Upper lobe of right lung (tissue), 1 donor: Measurements from ENCODE around the gene HLA-DQB1. TPM values are rescaled to one million over a fixed set of nuclear protein-coding genes. Genes with fewer than 3 reads are reported as not detected.
A peak's percentile ranks its signal among the peaks of the same experiment; 100 is the strongest.

ENCODE experiments used
- ATAC-seq: fragments of 200-7000 bp; cut with Tn5 transposase; one replicate; pipeline ENCODE4 v1.9.1; 2020; ENCODE audit warnings: mild to moderate bottlenecking, moderate library complexity
- DNase-seq: peaks from one replicate; pipeline ENCODE4 v3.0.0-alpha.2; 2020
- H3K27ac ChIP-seq: fragments of 200-600 bp; one replicate; pipeline ENCODE4 v1.8.0; 2022
- H3K27me3 ChIP-seq: fragments of 200-600 bp; one replicate; pipeline ENCODE4 v1.8.0; 2022; ENCODE audit warnings: mild to moderate bottlenecking
- H3K36me3 ChIP-seq: fragments of 200-600 bp; one replicate; pipeline ENCODE4 v1.8.0; 2022
- H3K4me1 ChIP-seq: fragments of 200-600 bp; one replicate; pipeline ENCODE4 v1.8.0; 2022
- H3K4me3 ChIP-seq: fragments of 200-600 bp; one replicate; pipeline ENCODE4 v1.8.0; 2022; ENCODE audit warnings: mild to moderate bottlenecking
- H3K9me3 ChIP-seq: fragments of 200-600 bp; one replicate; pipeline ENCODE4 v1.8.0; 2022
- intact Hi-C: fragments of 100-400 bp; cut with DNase I; formaldehyde crosslinking; loops from one replicate; pipeline ENCODE4 v1.11.0; 2022
- total RNA-seq: library from RNA; stranded (reverse); fragmentation: NEBNext Ultra II Directional; extraction: Animal tissue kit (Norgen Biotek cat#: 25700); gene quantifications from one replicate; pipeline ENCODE4 v1.2.1, GENCODE V29; 2021
- TF ChIP-seq, protein P1 (sequence below): fragments of 200-600 bp; IDR thresholded peaks from one replicate; pipeline ENCODE4 v1.8.0; 2022; ENCODE audit warnings: antibody characterized with exemption
- donor health status: DM: no; HTN: yes; CAD: no; lungs with severe emphysema.

HLA-DQB1 gene
- total RNA-seq, 1 donor from 2014 or later: 94.9 TPM

DNA sequence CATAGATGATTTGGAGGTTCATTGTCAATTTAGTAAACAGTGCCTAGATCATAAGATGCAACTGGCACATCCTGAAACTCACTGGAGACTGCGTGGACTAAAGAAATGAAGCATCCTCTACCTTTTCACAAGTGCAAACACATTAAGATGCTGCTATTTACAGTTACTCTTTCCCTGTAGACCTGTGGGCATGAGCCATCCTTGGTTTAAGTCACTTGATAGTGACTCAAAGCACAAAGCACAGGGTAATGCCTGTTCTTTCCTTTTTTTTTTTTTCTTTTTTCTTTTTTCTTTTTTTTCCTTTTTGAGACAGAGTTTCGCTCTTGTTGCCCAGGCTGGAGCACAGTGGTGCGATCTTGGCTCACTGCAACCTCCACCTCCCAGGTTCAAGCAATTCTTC, 39.2 kb downstream of the HLA-DQB1 start:
- Histone ChIP-seq H3K4me3 (no peak overlapping the region), H3K27me3 (no peaks in the 10 kb centered on the region), H3K27ac (peak overlapping the region; percentile 75), H3K4me1 (no peaks in the 10 kb centered on the region), H3K36me3 (no peaks in the 10 kb centered on the region), H3K9me3 (no peaks in the 10 kb centered on the region)
- TF ChIP-seq, protein P1, sequence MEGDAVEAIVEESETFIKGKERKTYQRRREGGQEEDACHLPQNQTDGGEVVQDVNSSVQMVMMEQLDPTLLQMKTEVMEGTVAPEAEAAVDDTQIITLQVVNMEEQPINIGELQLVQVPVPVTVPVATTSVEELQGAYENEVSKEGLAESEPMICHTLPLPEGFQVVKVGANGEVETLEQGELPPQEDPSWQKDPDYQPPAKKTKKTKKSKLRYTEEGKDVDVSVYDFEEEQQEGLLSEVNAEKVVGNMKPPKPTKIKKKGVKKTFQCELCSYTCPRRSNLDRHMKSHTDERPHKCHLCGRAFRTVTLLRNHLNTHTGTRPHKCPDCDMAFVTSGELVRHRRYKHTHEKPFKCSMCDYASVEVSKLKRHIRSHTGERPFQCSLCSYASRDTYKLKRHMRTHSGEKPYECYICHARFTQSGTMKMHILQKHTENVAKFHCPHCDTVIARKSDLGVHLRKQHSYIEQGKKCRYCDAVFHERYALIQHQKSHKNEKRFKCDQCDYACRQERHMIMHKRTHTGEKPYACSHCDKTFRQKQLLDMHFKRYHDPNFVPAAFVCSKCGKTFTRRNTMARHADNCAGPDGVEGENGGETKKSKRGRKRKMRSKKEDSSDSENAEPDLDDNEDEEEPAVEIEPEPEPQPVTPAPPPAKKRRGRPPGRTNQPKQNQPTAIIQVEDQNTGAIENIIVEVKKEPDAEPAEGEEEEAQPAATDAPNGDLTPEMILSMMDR: no peak
- DNase-seq (no peak), ATAC-seq (no peak)
- intact Hi-C loops: no loop called here

DNA sequence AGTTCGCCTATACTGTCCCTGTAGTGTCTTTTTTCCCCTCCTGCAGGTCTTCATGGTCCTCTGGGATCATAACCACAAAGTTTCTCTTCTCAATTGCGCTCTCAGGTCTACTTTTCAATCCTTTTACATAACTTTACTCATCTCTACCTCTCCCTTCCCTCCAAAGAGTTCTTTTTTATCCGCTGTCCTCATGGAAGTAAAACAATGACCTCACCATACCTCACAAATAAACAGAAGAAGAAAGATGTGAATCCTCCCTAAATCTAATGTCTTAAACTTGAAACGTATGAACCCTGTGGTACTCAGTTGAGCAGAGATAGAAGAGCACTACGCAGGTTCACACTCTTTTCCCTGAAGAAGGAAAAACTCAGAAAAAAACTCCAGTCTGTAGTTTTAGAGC, 41.3 kb downstream of the HLA-DQB1 start:
- Histone ChIP-seq H3K9me3 (no peaks in the 10 kb centered on the region), H3K27ac (no peak overlapping the region), H3K4me3 (no peak overlapping the region), H3K27me3 (no peaks in the 10 kb centered on the region), H3K36me3 (no peaks in the 10 kb centered on the region), H3K4me1 (no peaks in the 10 kb centered on the region)
- TF ChIP-seq, protein P1: no peak
- DNase-seq (no peak), ATAC-seq (no peak)
- intact Hi-C loops: no loop called here

DNA sequence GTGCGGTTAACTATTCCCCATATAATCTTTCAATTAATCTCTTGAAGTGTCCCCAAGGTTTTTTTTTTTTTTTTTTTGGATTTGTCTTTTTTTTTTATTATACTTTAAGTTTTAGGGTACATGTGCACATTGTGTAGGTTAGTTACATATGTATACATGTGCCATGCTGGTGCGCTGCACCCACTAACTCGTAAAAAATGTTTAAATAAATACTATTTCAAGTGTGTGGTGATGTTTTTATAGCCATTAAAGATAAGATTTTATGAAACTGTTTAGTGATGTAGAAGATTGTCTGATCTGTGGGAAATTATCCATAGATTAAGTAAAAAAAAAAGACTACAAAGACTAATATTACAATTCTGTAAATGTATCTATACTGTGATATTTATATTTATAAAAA, 41.9 kb downstream of the HLA-DQB1 start:
- ATAC-seq (no peak), DNase-seq (no peak)
- TF ChIP-seq, protein P1: no peak
- H3K4me1 ChIP-seq: no peaks in the 10 kb centered on the region
- H3K9me3 ChIP-seq: no peaks in the 10 kb centered on the region
- intact Hi-C loops: no loop called here
- H3K4me3 ChIP-seq: no peak overlapping the region
- H3K27me3 ChIP-seq: no peaks in the 10 kb centered on the region
- no peaks in the 10 kb centered on the region for H3K36me3 ChIP-seq
- no peak overlapping the region for H3K27ac ChIP-seq

DNA sequence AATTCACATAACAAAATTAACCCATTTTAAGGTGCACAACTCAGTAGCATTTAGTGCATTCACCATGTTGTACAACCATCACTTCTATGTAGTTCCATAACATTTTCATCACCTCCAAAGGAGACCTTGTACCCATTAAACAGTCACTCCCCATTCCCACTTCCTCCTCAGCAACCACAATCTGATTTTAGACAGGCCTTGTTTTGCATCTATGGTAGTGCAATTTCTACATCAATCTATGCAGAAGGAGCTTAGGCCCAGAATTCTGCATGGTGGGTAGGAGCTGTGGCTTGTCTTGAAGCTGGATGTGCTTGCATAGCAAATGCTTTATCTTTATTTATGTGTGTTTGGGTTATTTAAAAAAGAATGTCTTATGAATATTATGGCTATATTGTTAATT, 42.8 kb downstream of the HLA-DQB1 start:
- ATAC-seq: peak; percentile 69
- Histone ChIP-seq H3K4me1 (no peaks in the 10 kb centered on the region), H3K4me3 (no peak overlapping the region), H3K36me3 (no peaks in the 10 kb centered on the region), H3K9me3 (no peaks in the 10 kb centered on the region), H3K27ac (peak overlapping the region; percentile 70), H3K27me3 (no peaks in the 10 kb centered on the region)
- TF ChIP-seq, protein P1: no peak
- DNase-seq: no peak
- intact Hi-C loops: no loop called here

DNA sequence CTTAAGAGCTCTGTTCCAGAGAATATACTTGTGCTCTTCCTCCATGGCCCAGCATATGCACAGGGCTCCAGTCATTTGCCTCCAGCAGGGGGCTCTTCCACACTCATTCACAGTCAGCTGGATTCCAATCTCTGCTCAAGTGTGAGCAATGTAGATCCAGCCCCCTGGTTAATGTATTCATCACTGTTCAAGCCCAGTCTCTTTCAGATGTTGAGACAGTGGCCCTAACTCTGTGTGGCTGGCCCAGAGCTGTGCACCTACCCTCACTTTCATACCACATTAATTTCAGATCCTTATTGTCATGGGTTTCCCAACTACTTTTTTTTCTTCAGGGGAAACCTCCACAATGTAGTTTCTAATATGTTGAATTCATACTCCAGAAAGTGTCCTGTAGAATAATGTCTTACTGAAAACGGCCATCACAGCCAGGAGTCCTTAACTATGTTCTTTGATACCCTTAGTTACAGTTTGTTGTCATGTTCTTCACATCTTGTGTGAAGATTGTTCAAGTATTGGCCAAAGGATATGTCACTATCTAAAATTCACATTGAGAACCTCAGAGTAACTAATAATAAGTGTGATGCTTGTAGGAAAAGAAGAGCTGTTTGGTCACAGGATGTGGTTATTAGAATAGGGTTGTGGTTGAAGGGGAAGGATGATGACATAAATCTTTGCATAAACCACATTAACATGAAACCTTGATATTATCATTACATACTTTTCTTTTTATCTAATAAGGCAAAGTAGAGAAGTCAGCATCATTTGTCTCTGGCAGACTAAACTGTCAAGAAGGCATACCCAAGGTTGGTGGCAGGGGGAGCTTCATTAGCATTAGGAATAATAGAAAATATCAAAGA, 43.7 kb downstream of the HLA-DQB1 start:
- intact Hi-C loops: no loop called here
- no peaks in the 10 kb centered on the region for H3K27me3 ChIP-seq
- H3K9me3 ChIP-seq: no peaks in the 10 kb centered on the region
- TF ChIP-seq, protein P1: peak; percentile 27
- DNase-seq: no peak
- ATAC-seq: peak; percentile 89
- H3K36me3 ChIP-seq: no peaks in the 10 kb centered on the region
- H3K4me1 ChIP-seq: no peaks in the 10 kb centered on the region
- H3K27ac ChIP-seq: peak overlapping the region; percentile 70
- H3K4me3 ChIP-seq: no peak overlapping the region
